HepG2 (cell line): ENCODE data around the gene DDX28.

Source experiments
- CHD2 ChIP-seq: IDR thresholded peaks from 2 replicates; pipeline ENCODE4 v1.6.1; 2011; ENCODE audit warnings: low read depth, low read length, improper control_type of control experiment
- MYNN ChIP-seq: sonication (generic); formaldehyde crosslinking; IDR thresholded peaks from 2 replicates; pipeline ENCODE4 v1.4.0; 2020; ENCODE audit warnings: mild to moderate bottlenecking, low read depth, missing genetic modification reagents
- REPIN1 ChIP-seq: sonication (generic); formaldehyde crosslinking; IDR thresholded peaks from 2 replicates; pipeline ENCODE4 v1.8.0; 2022; ENCODE audit warnings: missing genetic modification reagents, low read depth, mild to moderate bottlenecking, borderline replicate concordance
- ZBTB8A ChIP-seq: sonication (generic); formaldehyde crosslinking; IDR thresholded peaks from 2 replicates; pipeline ENCODE4 v1.4.0; 2020; ENCODE audit warnings: mild to moderate bottlenecking, low read depth, missing genetic modification reagents, borderline replicate concordance
- ZNF891 ChIP-seq: sonication (generic); formaldehyde crosslinking; IDR thresholded peaks from 2 replicates; pipeline ENCODE4 v1.5.0; 2020; ENCODE audit warnings: mild to moderate bottlenecking, missing genetic modification reagents
- TF ChIP-seq, protein P1 (sequence below): sonication (generic); formaldehyde crosslinking; IDR thresholded peaks from 2 replicates; pipeline ENCODE4 v1.5.0; 2020; ENCODE audit warnings: mild to moderate bottlenecking, missing genetic modification reagents, moderate library complexity
- TF ChIP-seq, protein P2 (sequence below), 2 experiments: fragments of 450-650 bp in 1 of 2; sonication (generic) in 1 of 2; formaldehyde crosslinking in 1 of 2; IDR thresholded peaks; 2 replicates each; pipeline versions ENCODE4 v1.6.1 to v1.8.0; 2016 to 2022; ENCODE audit warnings: antibody characterized with exemption in 1 of 2, mild to moderate bottlenecking in 1 of 2, missing genetic modification reagents in 1 of 2
- TF ChIP-seq, protein P3 (sequence below): sonication (generic); formaldehyde crosslinking; IDR thresholded peaks from 2 replicates; pipeline ENCODE4 v1.4.0; 2020; ENCODE audit warnings: missing genetic modification reagents, mild to moderate bottlenecking, borderline replicate concordance
- TF ChIP-seq, protein P4 (sequence below): fragments of 450-650 bp; IDR thresholded peaks from 2 replicates; pipeline ENCODE4 v1.6.1; 2017; ENCODE audit warnings: mild to moderate bottlenecking
- TF ChIP-seq, protein P5 (sequence below): IDR thresholded peaks from 2 replicates; pipeline ENCODE4 v1.6.1; 2016; ENCODE audit warnings: mild to moderate bottlenecking, missing biosample characterization, missing genetic modification reagents

DNA sequence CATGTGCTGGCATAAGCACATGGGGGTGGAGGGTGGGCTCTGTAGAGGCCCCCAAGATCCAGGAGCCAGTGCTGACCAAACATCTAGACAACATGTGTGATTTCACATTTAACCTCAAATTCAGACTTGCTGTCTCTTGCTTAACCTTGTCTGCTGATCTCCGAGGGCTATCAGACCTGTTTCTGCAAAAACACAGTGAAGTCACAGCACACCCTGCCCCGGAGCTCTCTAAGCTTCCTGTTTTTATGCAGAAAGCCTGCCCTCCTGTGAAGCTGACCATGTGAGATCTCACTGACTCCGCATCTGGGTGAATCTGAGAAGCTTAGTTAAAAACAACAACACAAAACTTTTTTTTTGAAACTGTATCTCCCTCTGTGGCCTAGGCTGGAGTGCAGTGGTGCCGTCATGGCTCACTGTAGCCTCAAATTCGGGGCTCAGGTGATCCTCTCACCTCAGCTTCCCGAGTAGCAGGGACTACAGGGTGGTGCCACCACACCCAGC lies 17.2 kb downstream of the DDX28 start:
- TF ChIP-seq ZNF891 (0 out of 2 replicates have a peak, but pooled peaks have one; percentile 39), MYNN (no peak), CHD2 (no peak), REPIN1 (no peak), ZBTB8A (no peak)
- TF ChIP-seq, protein P1, sequence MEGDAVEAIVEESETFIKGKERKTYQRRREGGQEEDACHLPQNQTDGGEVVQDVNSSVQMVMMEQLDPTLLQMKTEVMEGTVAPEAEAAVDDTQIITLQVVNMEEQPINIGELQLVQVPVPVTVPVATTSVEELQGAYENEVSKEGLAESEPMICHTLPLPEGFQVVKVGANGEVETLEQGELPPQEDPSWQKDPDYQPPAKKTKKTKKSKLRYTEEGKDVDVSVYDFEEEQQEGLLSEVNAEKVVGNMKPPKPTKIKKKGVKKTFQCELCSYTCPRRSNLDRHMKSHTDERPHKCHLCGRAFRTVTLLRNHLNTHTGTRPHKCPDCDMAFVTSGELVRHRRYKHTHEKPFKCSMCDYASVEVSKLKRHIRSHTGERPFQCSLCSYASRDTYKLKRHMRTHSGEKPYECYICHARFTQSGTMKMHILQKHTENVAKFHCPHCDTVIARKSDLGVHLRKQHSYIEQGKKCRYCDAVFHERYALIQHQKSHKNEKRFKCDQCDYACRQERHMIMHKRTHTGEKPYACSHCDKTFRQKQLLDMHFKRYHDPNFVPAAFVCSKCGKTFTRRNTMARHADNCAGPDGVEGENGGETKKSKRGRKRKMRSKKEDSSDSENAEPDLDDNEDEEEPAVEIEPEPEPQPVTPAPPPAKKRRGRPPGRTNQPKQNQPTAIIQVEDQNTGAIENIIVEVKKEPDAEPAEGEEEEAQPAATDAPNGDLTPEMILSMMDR (CRISPR knock-in tag) = no peak
- TF ChIP-seq, protein P2, sequence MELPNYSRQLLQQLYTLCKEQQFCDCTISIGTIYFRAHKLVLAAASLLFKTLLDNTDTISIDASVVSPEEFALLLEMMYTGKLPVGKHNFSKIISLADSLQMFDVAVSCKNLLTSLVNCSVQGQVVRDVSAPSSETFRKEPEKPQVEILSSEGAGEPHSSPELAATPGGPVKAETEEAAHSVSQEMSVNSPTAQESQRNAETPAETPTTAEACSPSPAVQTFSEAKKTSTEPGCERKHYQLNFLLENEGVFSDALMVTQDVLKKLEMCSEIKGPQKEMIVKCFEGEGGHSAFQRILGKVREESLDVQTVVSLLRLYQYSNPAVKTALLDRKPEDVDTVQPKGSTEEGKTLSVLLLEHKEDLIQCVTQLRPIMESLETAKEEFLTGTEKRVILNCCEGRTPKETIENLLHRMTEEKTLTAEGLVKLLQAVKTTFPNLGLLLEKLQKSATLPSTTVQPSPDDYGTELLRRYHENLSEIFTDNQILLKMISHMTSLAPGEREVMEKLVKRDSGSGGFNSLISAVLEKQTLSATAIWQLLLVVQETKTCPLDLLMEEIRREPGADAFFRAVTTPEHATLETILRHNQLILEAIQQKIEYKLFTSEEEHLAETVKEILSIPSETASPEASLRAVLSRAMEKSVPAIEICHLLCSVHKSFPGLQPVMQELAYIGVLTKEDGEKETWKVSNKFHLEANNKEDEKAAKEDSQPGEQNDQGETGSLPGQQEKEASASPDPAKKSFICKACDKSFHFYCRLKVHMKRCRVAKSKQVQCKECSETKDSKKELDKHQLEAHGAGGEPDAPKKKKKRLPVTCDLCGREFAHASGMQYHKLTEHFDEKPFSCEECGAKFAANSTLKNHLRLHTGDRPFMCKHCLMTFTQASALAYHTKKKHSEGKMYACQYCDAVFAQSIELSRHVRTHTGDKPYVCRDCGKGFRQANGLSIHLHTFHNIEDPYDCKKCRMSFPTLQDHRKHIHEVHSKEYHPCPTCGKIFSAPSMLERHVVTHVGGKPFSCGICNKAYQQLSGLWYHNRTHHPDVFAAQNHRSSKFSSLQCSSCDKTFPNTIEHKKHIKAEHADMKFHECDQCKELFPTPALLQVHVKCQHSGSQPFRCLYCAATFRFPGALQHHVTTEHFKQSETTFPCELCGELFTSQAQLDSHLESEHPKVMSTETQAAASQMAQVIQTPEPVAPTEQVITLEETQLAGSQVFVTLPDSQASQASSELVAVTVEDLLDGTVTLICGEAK (IDR thresholded peaks at IDR 0.05) = no peak
- TF ChIP-seq, protein P2 (CRISPR knock-in tag; IDR thresholded peaks at IDR 0.05) = no peak
- TF ChIP-seq, protein P3, sequence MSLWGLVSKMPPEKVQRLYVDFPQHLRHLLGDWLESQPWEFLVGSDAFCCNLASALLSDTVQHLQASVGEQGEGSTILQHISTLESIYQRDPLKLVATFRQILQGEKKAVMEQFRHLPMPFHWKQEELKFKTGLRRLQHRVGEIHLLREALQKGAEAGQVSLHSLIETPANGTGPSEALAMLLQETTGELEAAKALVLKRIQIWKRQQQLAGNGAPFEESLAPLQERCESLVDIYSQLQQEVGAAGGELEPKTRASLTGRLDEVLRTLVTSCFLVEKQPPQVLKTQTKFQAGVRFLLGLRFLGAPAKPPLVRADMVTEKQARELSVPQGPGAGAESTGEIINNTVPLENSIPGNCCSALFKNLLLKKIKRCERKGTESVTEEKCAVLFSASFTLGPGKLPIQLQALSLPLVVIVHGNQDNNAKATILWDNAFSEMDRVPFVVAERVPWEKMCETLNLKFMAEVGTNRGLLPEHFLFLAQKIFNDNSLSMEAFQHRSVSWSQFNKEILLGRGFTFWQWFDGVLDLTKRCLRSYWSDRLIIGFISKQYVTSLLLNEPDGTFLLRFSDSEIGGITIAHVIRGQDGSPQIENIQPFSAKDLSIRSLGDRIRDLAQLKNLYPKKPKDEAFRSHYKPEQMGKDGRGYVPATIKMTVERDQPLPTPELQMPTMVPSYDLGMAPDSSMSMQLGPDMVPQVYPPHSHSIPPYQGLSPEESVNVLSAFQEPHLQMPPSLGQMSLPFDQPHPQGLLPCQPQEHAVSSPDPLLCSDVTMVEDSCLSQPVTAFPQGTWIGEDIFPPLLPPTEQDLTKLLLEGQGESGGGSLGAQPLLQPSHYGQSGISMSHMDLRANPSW (CRISPR knock-in tag) = no peak
- TF ChIP-seq, protein P4, sequence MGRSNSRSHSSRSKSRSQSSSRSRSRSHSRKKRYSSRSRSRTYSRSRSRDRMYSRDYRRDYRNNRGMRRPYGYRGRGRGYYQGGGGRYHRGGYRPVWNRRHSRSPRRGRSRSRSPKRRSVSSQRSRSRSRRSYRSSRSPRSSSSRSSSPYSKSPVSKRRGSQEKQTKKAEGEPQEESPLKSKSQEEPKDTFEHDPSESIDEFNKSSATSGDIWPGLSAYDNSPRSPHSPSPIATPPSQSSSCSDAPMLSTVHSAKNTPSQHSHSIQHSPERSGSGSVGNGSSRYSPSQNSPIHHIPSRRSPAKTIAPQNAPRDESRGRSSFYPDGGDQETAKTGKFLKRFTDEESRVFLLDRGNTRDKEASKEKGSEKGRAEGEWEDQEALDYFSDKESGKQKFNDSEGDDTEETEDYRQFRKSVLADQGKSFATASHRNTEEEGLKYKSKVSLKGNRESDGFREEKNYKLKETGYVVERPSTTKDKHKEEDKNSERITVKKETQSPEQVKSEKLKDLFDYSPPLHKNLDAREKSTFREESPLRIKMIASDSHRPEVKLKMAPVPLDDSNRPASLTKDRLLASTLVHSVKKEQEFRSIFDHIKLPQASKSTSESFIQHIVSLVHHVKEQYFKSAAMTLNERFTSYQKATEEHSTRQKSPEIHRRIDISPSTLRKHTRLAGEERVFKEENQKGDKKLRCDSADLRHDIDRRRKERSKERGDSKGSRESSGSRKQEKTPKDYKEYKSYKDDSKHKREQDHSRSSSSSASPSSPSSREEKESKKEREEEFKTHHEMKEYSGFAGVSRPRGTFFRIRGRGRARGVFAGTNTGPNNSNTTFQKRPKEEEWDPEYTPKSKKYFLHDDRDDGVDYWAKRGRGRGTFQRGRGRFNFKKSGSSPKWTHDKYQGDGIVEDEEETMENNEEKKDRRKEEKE = no peak
- TF ChIP-seq, protein P5, sequence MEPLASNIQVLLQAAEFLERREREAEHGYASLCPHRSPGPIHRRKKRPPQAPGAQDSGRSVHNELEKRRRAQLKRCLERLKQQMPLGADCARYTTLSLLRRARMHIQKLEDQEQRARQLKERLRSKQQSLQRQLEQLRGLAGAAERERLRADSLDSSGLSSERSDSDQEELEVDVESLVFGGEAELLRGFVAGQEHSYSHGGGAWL = no peak
